GM12874 (cell line): ENCODE measurements around the gene STAMBP.

ENCODE experiments used
- TF ChIP-seq, protein P1 (sequence below): IDR thresholded peaks from 2 replicates; pipeline ENCODE4 v1.5.1; 2011; ENCODE audit warnings: low read depth, mild to moderate bottlenecking, control low read depth, low read length, moderate library complexity; ENCODE audit not compliant: insufficient read depth

Gene STAMBP

GRCh38 chr2:73852020-73852419, 23.3 kb downstream of the STAMBP start:
- TF ChIP-seq, protein P1, sequence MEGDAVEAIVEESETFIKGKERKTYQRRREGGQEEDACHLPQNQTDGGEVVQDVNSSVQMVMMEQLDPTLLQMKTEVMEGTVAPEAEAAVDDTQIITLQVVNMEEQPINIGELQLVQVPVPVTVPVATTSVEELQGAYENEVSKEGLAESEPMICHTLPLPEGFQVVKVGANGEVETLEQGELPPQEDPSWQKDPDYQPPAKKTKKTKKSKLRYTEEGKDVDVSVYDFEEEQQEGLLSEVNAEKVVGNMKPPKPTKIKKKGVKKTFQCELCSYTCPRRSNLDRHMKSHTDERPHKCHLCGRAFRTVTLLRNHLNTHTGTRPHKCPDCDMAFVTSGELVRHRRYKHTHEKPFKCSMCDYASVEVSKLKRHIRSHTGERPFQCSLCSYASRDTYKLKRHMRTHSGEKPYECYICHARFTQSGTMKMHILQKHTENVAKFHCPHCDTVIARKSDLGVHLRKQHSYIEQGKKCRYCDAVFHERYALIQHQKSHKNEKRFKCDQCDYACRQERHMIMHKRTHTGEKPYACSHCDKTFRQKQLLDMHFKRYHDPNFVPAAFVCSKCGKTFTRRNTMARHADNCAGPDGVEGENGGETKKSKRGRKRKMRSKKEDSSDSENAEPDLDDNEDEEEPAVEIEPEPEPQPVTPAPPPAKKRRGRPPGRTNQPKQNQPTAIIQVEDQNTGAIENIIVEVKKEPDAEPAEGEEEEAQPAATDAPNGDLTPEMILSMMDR, result no peak

GRCh38 chr2:73855526-73855925, 26.8 kb downstream of the STAMBP start:
- TF ChIP-seq, protein P1, result no peak

GRCh38 chr2:73856214-73856613, 27.5 kb downstream of the STAMBP start:
- TF ChIP-seq, protein P1, result no peak

DNA sequence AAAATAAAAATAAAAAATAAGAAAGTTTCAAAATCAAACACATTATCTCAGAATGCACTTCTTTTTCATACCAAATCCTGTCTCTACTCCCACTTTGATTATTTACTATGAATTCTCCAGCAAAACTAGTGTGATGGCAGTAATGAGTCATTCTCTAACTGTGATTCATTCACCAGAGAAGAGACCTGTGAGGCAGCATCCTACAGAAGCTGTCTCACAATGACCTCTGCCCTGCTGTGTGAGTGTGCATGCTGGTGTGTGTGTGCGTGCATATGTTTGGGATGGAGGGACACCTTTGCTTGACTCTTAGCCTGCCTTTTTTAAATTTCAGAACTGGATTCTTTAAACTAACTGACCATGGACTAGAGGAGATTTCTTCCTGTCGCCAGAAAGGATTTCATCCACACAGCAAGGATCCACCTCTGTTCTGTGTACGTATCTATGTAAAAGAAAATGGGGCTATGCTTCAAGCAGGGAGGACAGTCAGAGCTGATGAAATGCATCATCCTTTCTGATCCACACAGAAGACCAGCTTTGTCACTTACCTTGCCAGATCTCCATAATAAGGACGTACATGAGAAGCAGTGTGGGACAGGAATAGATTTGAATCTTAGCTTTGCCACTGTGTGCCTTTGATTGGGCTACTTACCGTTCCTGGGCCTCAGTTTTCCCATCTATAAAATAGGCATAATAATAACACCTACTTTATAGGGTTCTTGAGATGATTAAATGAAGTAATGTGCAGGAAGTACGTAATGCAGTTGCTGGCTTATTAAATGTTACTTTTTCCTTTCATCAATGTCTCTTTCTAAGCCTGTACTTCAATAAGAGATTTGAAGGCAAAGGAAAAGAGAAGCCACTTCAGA, 31.2 kb downstream of the STAMBP start:
- TF ChIP-seq, protein P1, result no peak

GRCh38 chr2:73862987-73863386, 34.2 kb downstream of the STAMBP start:
- TF ChIP-seq, protein P1, result no peak

- TF ChIP-seq, protein P1, result no peak
Observed at GRCh38 chr2:73868204-73868978, 39.6 kb downstream of the STAMBP start.

DNA sequence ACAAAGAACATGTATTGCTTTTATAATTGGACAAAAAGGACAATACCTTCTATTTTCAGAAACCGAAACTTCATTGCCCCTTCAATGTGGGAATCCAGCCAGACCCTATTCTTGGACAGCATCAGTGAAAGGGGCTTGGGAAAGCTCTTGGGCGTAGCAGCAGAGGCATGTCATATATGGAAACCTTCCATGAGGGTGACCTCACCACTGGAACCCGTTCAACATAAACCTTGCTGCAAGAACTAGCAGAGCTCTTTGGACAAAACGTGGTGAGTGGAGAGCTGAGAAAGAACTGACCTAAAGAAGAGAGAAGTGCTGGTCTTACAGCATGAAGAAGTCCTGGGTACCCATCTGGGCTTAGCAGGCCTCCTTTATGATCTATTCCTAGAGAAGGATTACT, 41.3 kb downstream of the STAMBP start:
- TF ChIP-seq, protein P1, result no peak
